PC-3 (cell line): ENCODE measurements around the gene ACY1.

ENCODE experiments used
- CTCF ChIP-seq: fragments of 300-600 bp; sonication (generic); conservative IDR thresholded peaks from 2 replicates; pipeline ENCODE4 v1.5.1; 2017; ENCODE audit warnings: antibody characterized with exemption, low read depth, mild to moderate bottlenecking, low read length
- EZH2 ChIP-seq: fragments of 300-600 bp; sonication (generic); IDR thresholded peaks from one replicate; pipeline ENCODE4 v1.6.1; 2017; ENCODE audit warnings: antibody characterized with exemption, mild to moderate bottlenecking, low read length; ENCODE audit not compliant: unreplicated experiment
- EZH2phosphoT487 ChIP-seq: fragments of 300-600 bp; sonication (generic); IDR thresholded peaks from 2 replicates; pipeline ENCODE4 v1.6.1; 2018; ENCODE audit warnings: mild to moderate bottlenecking, antibody characterized with exemption, low read length, borderline replicate concordance

DNA sequence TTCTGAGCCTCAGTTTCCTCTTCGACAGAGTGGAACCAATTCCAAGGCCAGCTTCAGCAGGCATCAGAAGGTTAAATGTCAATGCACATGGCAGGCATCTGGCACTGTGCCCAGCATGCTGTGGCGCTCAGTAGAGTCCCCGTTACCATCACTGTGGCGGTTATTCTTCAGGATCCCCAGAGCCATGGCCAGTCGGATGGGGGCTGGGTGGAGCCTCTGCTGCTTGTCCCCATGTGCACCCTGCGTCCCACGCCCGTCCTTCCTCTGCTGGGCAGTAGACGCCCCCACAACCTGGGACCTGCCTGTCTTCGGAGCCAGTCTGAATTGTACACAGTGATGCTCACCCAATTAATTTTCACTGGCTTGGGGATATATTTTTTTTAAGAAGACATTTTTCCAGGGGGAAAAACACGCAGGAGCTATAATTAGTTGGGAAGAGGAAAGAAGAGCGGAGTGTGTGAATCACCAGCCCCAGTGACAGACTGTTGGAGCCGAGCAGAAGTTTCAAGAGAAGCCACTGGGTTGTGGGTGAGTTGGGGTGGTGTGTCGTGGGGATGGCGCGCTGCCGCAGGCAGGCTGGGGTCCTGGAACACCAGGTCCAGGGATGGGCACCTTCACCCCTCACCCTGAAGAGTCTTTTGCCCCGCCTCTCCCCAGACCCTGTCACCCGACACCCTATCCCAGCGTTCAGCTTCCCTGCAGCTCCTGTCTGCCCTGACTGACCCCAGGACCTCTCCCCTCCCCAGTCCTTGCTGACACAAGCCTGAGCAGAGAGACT is 39.2 kb downstream of the ACY1 start:
- TF ChIP-seq CTCF (no peak), EZH2 (no peak), EZH2phosphoT487 (no peak)
